Nephron progenitor cell (in vitro differentiated cells): Measurements from ENCODE around the gene ZMIZ1.
A peak's percentile ranks its signal among the peaks of the same experiment; 100 is the strongest.

ENCODE experiments used
- DNase-seq: peaks from one replicate; pipeline ENCODE4 v3.0.0; 2021
- H3K27ac Mint-ChIP-seq: 2 replicates; pipeline ENCODE4 v1.8.0; 2021; ENCODE audit warnings: mild to moderate bottlenecking, moderate library complexity, mixed read lengths
- H3K27me3 Mint-ChIP-seq: 2 replicates; pipeline ENCODE4 v1.8.0; 2021; ENCODE audit warnings: mild to moderate bottlenecking, low read depth, mixed read lengths; ENCODE audit not compliant: poor library complexity
- H3K36me3 Mint-ChIP-seq: 2 replicates; pipeline ENCODE4 v1.8.0; 2021; ENCODE audit warnings: low read depth, mixed read lengths
- H3K4me1 Mint-ChIP-seq: 2 replicates; pipeline ENCODE4 v1.8.0; 2021; ENCODE audit warnings: mixed read lengths
- H3K4me3 Mint-ChIP-seq: 2 replicates; pipeline ENCODE4 v1.8.0; 2021; ENCODE audit warnings: mild to moderate bottlenecking, moderate library complexity, mixed read lengths
- H3K9me3 Mint-ChIP-seq: 2 replicates; pipeline ENCODE4 v1.8.0; 2021; ENCODE audit warnings: mild to moderate bottlenecking, moderate library complexity, mixed read lengths
- TF ChIP-seq, protein P1 (sequence below): fragments of 200-600 bp; sonication (generic); IDR thresholded peaks from 2 replicates; pipeline ENCODE4 v1.5.0; 2021; ENCODE audit warnings: antibody characterized with exemption

ZMIZ1 gene

DNA sequence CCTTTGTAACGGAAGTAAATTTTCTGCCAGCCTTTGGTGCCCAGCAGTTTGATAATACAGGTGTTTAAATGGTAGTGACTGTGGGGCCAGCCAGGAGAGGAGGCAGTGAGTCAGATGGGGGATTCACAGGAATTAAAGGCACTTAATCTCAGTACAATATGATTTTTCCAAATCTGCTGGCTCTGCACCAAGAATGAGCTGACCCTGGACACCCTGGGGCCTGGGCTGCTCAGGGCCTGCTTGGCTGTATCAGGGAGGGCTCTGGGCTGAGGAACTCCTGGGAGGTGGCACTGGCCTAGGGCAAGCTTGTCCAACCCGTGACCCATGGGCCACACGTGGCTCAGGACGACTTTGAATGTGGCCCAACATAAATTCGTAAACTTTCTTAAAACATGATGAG, 104.1 kb downstream of the ZMIZ1 start:
- TF ChIP-seq, protein P1, sequence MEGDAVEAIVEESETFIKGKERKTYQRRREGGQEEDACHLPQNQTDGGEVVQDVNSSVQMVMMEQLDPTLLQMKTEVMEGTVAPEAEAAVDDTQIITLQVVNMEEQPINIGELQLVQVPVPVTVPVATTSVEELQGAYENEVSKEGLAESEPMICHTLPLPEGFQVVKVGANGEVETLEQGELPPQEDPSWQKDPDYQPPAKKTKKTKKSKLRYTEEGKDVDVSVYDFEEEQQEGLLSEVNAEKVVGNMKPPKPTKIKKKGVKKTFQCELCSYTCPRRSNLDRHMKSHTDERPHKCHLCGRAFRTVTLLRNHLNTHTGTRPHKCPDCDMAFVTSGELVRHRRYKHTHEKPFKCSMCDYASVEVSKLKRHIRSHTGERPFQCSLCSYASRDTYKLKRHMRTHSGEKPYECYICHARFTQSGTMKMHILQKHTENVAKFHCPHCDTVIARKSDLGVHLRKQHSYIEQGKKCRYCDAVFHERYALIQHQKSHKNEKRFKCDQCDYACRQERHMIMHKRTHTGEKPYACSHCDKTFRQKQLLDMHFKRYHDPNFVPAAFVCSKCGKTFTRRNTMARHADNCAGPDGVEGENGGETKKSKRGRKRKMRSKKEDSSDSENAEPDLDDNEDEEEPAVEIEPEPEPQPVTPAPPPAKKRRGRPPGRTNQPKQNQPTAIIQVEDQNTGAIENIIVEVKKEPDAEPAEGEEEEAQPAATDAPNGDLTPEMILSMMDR, result no peak
- no peaks in the 10 kb centered on the region for H3K9me3 Mint-ChIP-seq
- H3K27ac Mint-ChIP-seq, result no peak overlapping the region
- no peak overlapping the region for H3K4me3 Mint-ChIP-seq
- peaks cover 69% of the 10 kb centered on the region for H3K4me1 Mint-ChIP-seq
- H3K27me3 Mint-ChIP-seq, result no peaks in the 10 kb centered on the region
- H3K36me3 Mint-ChIP-seq, result peaks cover 8% of the 10 kb centered on the region
- DNase-seq, result no peak

DNA sequence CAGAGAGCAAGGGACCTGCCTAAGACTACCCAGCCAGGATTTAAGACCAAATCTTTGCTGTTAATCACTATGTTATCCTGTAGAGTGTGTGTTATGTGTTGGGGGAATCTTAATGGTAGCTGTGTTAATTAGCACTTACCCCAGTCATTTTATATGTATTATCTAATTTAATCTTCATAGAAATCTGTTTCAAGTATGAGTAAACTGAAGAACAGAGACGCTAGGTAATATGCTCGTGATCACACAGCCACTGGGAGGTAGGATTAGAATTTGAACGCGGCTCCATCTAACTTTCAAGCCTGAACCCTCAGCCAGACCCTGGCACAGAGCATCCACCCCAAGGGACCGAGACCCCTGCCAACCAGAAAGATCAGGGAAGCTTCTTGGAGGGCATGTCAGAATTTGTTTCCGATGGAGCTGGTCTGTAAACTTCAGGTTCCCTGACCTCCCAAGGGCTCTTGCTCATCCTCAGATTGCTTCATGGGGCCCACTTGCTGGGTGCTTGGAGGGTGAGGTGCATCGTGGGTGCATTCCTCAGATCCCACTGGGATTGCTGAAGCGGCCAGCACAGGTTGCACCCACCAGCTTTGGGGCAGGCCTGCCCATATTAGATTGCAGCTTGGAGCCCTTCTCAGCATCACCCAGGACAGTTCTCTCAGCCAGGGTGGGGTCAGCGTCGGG, 105.0 kb downstream of the ZMIZ1 start:
- Mint-ChIP-seq H3K27ac (no peak overlapping the region), H3K36me3 (peaks cover 8% of the 10 kb centered on the region), H3K4me3 (no peak overlapping the region), H3K9me3 (no peaks in the 10 kb centered on the region), H3K27me3 (no peaks in the 10 kb centered on the region), H3K4me1 (peaks cover 69% of the 10 kb centered on the region)
- no peak for DNase-seq
- TF ChIP-seq, protein P1, result no peak

DNA sequence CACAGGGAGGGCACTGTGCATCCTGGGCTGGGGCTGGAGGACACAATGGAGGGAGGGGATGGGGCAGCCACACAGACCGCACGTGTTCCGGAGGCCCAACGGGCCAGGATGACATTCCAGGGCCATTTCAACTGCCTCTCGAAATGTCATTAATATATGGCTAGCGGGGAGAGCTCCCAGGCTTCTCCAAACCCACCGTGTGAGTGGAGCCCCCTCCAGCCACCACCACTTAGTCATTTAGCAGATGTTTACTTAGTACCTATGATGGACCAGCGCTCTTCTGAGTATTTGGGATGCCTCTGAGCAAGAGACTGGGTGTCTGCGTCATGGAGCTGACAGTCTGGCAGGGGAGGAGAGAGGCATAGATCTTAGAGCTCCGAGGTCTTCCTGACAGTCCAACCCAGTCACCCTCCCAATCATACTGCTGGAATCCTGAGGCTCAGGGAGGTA, 107.3 kb downstream of the ZMIZ1 start:
- H3K27me3 Mint-ChIP-seq, result no peaks in the 10 kb centered on the region
- peaks cover 73% of the 10 kb centered on the region for H3K4me1 Mint-ChIP-seq

DNA sequence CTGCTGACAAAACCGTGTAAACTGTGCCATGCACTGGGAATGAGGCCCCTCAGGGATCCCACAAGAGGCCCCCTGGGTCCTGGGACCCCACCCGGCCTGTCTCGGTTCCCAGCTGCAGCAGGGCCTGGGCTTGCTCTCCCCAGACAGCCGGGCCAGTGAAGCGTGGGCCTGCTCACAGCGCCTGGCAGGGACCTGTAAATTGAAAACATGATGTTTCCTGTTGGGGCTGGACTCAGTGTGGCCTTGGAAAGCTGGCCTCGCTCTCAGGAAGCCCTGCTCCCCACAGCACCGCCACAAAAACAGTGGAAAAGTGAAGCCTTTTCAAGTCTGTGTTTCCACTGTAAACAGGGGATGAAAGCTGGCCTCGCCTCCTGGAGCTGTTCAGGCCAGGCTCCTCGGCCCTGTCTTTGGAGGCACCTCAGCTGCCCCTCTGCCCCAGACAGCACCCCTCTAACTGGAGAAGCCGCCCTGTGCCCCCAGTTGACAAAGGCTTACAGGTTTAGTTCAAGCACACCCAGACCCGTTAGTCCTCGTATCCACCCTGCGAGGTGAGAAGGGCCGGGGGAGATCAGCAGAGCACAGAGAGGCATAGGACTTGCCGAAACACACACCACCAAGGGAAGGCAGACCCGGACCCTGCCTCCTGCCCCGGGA, 108.3 kb downstream of the ZMIZ1 start:
- Mint-ChIP-seq H3K4me1 (peaks cover 83% of the 10 kb centered on the region), H3K27ac (peak overlapping the region; percentile 94), H3K36me3 (no peaks in the 10 kb centered on the region), H3K27me3 (no peaks in the 10 kb centered on the region), H3K9me3 (no peaks in the 10 kb centered on the region), H3K4me3 (peak overlapping the region; percentile 28)
- TF ChIP-seq, protein P1, result no peak
- DNase-seq, result no peak

More for the DNA sequence above, 107.3 kb downstream of the ZMIZ1 start:
- Mint-ChIP-seq H3K4me3 (no peak overlapping the region), H3K9me3 (no peaks in the 10 kb centered on the region), H3K36me3 (peaks cover 6% of the 10 kb centered on the region), H3K27ac (no peak overlapping the region)
- TF ChIP-seq, protein P1, result no peak
- no peak for DNase-seq

DNA sequence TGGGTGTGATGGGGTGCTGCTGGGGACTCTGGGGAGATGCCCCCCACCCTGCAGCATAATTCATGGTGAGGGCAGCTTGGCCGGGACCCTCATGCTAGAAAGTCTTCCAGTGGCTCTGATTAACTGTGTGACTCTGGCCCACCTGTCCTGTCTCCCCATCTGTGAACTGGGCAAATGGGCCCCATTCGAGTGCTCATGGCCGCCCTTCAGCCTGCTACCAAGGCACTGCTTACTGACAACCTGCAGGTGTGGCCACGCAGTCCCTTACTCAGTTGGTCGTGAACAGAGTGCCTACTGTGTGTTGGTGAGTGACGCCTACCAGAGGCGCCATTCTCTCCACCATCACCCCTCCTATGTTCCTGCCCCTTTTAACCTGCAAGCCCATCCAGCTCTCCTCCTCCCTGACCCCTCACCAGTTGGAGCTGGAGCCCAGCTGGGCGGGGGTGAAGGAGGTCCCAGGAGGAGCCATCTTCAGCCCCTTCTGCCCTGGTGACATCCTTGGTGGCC, 109.4 kb downstream of the ZMIZ1 start:
- Mint-ChIP-seq H3K36me3 (no peaks in the 10 kb centered on the region), H3K27ac (peak overlapping the region; percentile 94), H3K4me1 (peaks cover 94% of the 10 kb centered on the region), H3K9me3 (no peaks in the 10 kb centered on the region), H3K4me3 (peak overlapping the region; percentile 65), H3K27me3 (no peaks in the 10 kb centered on the region)
- TF ChIP-seq, protein P1, result no peak
- no peak for DNase-seq
